T-helper 2 cell treated with Interferon-gamma antibody and Interleukin-4, amounts not matched to agents 100 ng/mL and 5 ng/mL, for 36 hours (primary cell): Measurements from ENCODE around the gene GLIPR2. TPM values are rescaled to one million over a fixed set of nuclear protein-coding genes. Genes with fewer than 3 reads are reported as not detected.
"Not testable (repeated sequence)": the region's sequence is repeated elsewhere in the genome, so short reads cannot be mapped to it uniquely, and the experiment has no call there.

Source experiments
- intact Hi-C: fragments of 100-400 bp; cut with micrococcal nuclease; formaldehyde crosslinking; loops from one replicate; pipeline ENCODE4 v1.15.1; 2023
- total RNA-seq: library from RNA; stranded (reverse); gene quantifications from 2 replicates; pipeline ENCODE4 v1.2.3, GENCODE V29; 2022

The GLIPR2 gene
- total RNA-seq, 1 donor from 2014 or later = 66.3 TPM

DNA sequence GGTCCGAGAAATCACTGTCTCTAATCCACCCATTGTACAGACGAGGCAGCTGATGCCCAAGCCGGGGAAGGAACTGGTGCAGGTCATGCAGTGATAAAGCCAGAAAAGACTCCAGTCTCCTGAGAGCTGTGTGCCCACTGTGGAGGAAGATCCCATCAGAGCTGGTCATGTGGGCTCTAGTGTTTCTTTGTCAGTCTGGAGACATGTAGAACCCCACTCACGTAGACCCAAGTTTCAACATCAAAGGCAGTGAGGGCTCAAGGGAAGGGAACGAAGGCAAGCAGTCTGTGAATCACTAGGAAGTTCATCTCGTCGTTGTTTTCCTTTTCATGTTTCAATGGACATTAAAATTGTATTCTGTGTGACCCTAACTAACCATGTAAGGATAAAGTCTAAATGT is 14.6 kb upstream of the GLIPR2 start:
- intact Hi-C loops = no loop called here

GRCh38 chr9:36123515-36123914 is 13.0 kb upstream of the GLIPR2 start:
- intact Hi-C loops = no loop called here

DNA sequence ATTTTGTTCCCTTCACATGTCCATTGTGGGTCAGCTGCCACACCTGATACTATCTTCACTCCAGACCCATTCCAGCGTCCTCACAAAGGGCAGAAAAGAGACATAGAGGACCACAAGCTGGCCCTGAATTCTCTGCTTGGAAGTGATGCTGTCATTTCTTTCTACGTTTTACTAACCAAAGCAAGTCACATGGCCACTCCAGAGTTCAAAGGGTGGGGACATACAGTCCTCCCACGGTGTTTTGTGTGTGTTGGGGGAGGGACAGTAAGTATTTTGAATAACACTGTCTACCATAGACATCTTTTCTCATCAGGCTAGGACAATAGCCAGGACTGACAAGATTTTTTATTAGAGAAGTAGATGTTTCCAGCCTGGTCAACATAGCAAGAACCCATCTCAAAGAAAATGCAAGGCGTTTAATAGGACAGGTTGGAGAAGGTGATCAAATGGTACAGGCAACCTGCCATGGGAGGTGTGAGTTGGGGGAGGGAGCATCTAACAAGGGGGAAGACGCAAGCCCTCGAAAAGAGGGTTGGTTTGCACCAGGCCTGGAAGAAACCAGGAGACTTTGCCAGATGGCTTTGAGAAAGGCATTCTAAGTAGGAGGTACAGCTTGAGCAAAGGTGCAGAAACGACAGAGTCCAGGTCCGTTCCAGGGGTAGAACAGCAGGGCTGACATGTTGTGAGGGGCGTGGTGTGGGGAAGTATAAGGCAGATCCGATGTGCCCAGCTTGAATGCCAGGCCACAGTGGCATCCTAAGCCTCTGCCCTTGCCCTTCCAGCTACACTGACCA is 11.3 kb upstream of the GLIPR2 start:
- intact Hi-C loops = no loop called here

DNA sequence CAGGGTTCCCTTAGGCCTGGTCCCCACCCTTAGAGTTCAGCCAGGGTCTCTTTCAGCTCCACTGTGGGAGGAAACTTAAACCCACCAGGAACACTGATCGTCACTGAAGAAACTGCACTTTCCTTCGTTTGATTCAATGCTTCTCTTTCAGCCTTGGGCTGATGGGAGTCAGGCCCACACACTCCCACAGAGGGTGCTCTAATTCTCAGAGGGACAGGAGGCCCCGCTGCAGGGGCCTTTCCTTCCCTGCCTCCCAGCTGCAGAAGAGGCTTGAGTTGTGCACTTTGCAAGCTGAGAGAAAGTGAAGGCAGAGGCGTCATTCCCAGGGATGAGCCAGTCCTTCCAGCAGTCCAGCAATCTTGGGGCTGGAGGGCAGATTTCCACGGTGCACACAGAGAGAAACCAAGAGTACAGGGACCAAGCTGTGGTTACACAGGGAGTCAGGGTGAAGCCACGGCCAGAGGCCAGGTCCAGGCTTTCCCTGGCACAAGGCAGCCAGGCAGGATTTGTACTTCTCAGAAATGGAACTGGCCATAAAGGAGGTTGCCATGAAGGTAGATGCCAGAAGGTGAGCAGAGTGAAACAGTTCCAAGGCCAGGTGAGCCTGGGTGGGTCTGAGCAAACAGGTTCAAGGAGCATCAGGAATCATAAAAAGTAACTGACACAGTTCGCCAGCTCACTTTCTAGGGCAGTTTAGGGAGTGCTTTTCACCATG is 10.4 kb upstream of the GLIPR2 start:
- intact Hi-C loops = no loop called here

- intact Hi-C loops = no loop called here
Observed at GRCh38 chr9:36127652-36128244, 8.8 kb upstream of the GLIPR2 start.

DNA sequence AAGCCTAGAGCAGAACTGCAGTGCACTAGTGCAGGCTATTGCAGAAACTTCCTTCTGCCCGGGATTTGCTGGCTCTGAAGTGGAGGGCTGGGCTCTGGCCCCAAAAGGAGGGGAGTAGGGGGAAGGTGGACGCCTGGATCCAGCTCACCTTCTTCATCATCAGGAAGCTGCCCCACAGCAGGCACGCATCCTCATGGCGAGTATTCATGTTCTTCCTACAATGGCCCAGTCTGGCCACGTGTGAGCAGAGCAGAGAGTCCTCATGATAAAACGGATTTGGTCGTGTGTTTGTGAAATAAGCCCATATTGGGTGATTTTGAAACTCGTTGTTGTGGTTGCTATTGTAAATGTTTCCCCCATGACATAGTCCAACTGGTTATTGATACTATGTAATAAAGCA is 8.2 kb upstream of the GLIPR2 start:
- intact Hi-C loops = no loop called here

DNA sequence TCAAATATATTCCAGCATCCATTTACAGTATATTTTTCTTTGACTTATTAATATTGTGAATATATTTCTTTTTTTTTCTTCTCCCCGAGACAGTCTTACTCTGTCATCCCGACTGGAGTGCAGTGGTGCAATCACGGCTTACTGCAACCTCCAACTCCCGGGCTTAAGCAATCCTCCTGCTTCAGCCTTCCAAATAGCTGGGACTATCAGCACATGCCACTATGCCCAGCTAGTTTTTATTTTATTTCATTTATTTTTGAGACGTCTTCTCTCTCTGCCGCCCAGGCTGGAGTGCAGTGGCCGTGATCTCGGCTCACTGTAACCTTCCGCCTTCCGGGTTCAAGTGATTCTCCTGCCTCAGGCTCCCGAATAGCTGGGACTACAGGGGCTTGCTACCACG is 7.4 kb upstream of the GLIPR2 start:
- intact Hi-C loops = no loop called here

DNA sequence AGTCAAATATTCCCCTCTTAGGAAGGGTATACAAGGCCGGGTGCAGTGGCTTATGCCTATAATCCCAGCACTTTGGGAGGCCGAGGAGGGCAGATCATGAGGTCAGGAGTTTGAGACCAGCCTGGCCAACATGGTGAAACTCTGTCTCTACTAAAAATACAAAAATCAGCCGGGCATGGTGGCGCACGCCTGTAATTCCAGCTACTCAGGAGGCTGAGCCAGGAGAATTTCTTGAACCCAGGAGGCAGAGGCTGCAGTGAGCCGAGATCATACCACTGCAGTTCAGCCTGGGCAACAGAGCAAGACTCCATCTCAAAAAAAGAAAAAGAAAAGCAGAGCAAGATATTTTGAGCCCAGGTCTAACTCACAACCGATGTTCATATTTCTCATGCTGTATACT is 4.9 kb upstream of the GLIPR2 start:
- intact Hi-C loops = not testable (repeated sequence)

- intact Hi-C loops = no loop called here
Observed at GRCh38 chr9:36132086-36132485, 4.4 kb upstream of the GLIPR2 start.

DNA sequence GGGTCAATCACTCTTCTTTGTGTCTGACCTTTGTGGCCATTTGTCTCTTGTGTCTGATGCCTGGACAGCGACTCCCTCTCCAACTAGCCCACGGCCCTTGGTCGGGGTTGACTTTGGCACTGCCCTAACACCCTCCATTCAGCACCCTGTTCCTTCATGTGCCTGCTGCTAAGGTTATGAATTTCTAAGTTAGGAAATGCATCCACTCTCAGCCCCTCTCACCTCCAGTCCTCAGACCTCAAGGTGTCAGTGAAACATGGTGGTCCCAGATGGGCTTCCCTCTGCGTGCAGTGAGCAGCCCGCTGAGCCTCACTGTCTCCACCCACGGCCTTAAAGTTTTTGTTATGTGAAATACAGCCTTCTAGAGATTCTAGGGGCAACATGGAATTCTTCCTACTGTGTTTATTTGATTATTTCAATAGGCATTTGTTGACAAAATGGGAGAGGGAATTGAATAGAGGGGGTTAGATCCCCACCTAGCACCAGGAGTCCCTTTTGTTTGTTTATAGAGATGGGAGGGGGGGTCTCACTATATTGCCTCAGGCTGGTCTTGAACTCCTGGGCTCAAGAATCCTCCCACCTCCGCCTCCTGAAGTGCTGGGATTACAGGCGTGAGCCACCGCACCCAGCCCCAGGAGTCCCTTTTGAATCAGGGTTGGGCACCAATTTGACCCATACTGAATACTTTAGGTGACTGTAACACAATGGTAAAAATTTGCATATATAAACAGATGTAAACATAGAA is 1.6 kb upstream of the GLIPR2 start:
- intact Hi-C loops = no loop called here

DNA sequence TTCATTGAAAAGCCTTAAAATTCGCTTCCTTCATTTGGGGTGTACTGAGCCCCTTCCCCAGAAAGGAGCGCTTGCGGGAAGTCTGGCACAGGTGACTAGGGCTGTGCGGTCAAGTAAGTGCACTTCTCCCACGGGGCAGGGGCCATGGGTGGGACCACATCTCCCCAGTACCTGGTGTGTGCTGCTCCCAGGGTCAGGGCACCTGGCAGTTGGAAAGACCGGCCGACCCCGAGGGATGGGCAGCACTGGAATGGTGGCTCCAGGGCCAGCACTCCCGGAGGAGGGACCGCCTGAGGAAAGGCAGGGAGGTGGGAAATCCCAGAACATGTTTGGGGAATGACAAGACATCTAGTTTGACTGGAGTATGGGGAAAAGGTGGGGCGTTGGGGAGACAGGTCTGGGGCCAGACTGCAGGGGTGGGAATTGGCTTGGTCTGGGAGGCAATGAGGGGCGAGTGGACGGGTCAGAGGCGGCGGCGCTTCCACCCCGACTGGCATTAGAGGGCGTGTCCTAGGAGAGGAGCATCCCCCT is 727 bp upstream of the GLIPR2 start:
- intact Hi-C loops = loop anchor here (1.0 to 2.0 kb wide), 4 partner anchors 16 to 55 kb away; partner anchors contain the start of gene CLTA

DNA sequence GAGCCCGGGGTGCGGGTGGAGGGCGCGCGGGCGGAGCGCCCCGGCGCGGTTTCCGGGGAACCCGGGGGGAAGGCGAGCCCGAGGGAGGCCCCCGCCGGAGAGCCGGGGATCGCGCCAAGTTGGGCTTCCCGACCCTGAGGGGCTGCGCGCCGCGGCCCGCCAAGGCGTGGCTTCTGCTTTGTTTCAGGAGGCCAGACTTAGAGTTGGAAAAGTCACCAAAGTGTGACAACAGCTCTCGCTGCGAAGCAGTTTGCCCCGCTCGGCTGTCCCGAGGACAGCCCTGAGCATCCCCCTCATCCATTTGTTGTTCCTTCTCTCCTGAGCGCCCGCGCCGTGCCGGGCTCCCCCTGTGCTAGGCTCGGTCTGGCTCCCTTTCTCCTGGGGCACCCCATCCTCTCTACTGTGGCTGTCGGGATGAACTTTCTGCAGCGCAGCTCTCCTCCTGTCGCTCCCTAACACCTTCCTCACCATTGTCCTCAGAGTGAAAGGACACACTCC is 410 bp downstream of the GLIPR2 start:
- intact Hi-C loops = loop anchor here (1.0 to 2.0 kb wide), 4 partner anchors 15 to 54 kb away; partner anchors contain the start of gene CLTA

DNA sequence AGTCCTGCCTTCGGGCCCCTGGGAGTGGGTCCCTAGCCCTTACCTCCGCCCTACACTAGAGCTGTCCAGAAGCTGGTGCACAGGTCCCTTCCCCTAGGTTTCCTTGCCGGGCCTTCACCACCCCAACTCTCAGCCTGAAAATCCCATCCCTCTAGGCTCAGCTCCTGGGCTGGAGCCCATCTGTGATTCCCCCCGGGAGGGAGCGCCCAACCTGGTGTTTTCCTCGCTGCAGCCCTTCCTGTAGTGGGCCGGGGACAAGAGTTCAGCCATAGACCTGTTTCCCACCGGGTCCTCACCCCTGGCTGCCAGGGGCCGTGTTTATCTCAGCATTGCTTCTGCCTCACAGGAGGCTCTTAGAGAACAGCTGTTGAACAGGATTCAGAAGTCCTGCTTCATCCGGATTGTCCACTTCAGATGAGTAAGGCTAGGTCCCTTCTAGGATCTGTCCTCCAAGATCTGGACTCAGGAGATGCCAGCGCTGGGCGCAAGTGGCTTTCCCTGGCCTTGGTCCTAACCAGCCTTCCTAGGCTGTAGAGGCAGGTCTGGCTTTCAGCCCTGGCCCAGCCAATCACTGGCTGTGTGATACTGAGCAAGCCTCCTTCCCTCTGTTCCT is 965 bp downstream of the GLIPR2 start:
- intact Hi-C loops = loop anchor here (2.0 kb wide), 1 partner anchor 53 kb away; the partner anchor contains the start of gene CLTA

- intact Hi-C loops = no loop called here
Observed at GRCh38 chr9:36138496-36138895, 2.0 kb downstream of the GLIPR2 start.

- intact Hi-C loops = no loop called here
Observed at GRCh38 chr9:36138901-36139300, 2.4 kb downstream of the GLIPR2 start.

- intact Hi-C loops = loop anchor here (1.0 kb wide), 1 partner anchor 11 kb away; no protein-coding TSS in a partner anchor
Observed at GRCh38 chr9:36140086-36141084, 3.9 kb downstream of the GLIPR2 start.

DNA sequence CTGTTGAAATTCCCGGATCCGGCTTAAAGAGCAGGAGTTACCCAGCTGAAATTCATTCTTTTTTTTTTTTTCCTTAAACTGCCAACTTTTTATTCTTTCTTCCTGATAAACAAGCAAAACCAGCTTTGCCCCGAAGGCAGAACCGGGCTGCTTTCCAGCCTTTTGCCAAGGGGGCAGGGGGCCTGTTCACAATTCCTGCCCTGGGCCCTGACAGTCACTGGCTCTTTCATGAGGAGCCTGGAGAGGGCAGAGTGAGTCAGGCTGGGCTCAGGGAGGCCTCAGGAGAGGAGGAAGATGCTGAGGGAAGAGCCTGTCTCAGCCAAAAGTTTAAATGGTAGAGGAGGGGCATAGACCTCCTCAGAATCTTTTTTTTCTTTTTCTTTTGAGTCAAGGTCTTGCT is 4.8 kb downstream of the GLIPR2 start:
- intact Hi-C loops = no loop called here

DNA sequence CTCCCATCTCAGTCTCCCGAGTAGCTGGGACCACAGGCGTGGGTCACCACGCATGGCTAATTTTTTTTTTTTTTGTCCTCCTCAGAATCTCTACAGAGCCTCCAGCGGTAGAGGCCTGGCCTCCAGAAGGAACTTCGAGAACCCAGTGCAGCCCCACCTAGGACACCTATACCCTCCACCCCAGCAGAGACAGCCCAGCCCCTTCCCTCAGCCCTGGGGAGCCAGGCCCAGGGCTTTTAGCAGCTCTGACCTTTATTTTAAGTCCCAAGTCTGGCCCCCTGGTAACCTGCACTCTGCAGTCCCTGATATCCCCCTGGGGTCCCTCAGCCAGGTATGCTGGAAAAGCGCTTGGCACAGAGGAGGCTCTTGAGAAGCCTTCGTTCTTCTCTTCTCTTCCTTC is 5.2 kb downstream of the GLIPR2 start:
- intact Hi-C loops = no loop called here

- intact Hi-C loops = no loop called here
Observed at GRCh38 chr9:36142510-36143244, 6.1 kb downstream of the GLIPR2 start.
